Neuron (in vitro differentiated cells): ENCODE measurements around the gene LETMD1.
"Not testable (repeated sequence)": the region's sequence is repeated elsewhere in the genome, so short reads cannot be mapped to it uniquely, and the experiment has no call there.

ENCODE experiments used
- H2AFZ ChIP-seq: one replicate; pipeline ENCODE4 v1.6.1; 2013; ENCODE audit warnings: low read depth, mild to moderate bottlenecking, inconsistent platforms, low read length, moderate library complexity
- H3K27me3 ChIP-seq: one replicate; pipeline ENCODE4 v1.6.1; 2013; ENCODE audit warnings: low read length; ENCODE audit not compliant: insufficient read depth
- H3K36me3 ChIP-seq: one replicate; pipeline ENCODE4 v1.6.1; 2013; ENCODE audit warnings: low read length; ENCODE audit not compliant: insufficient read depth
- H3K4me1 ChIP-seq: one replicate; pipeline ENCODE4 v1.6.1; 2013; ENCODE audit warnings: low read length; ENCODE audit not compliant: insufficient read depth
- H3K4me3 ChIP-seq: 2 replicates; pipeline ENCODE4 v1.5.1; 2013; ENCODE audit warnings: mild to moderate bottlenecking, low read length, moderate library complexity
- H3K9me3 ChIP-seq: one replicate; pipeline ENCODE4 v1.6.1; 2013; ENCODE audit warnings: low read length

LETMD1 gene

GRCh38 chr12:51047655-51048540 is at the start of gene LETMD1:
Gene LETMD1 (plus strand): TSS chr12:51048327. CDS start chr12:51048357, 30 bp downstream.
- Histone ChIP-seq H3K4me3 (peak within 1 kb of the TSS; percentile 49), H2AFZ (no peak within 1 kb of the TSS), H3K4me1 (no peaks in the 10 kb centered on the region), H3K9me3 (no peaks in the 10 kb centered on the region), H3K27me3 (no peaks in the 10 kb centered on the region), H3K36me3 (no peaks in the 10 kb centered on the region)

GRCh38 chr12:50999093-50999492 is 49.0 kb upstream of the LETMD1 start:
- no peaks in the 10 kb centered on the region for H3K4me1 ChIP-seq
- H2AFZ ChIP-seq: no peak overlapping the region
- H3K27me3 ChIP-seq: no peaks in the 10 kb centered on the region
- H3K36me3 ChIP-seq: peaks cover 51% of the 10 kb centered on the region
- no peak overlapping the region for H3K4me3 ChIP-seq
- no peaks in the 10 kb centered on the region for H3K9me3 ChIP-seq

GRCh38 chr12:51000245-51000644 is 47.9 kb upstream of the LETMD1 start:
- H3K36me3 ChIP-seq: peaks cover 54% of the 10 kb centered on the region
- no peaks in the 10 kb centered on the region for H3K4me1 ChIP-seq
- no peak overlapping the region for H3K4me3 ChIP-seq
- H3K27me3 ChIP-seq: no peaks in the 10 kb centered on the region
- no peaks in the 10 kb centered on the region for H3K9me3 ChIP-seq
- no peak overlapping the region for H2AFZ ChIP-seq

GRCh38 chr12:51001799-51002198 is 46.3 kb upstream of the LETMD1 start:
- Histone ChIP-seq H3K4me3 (no peak overlapping the region), H3K27me3 (no peaks in the 10 kb centered on the region), H3K9me3 (no peaks in the 10 kb centered on the region), H3K36me3 (peaks cover 52% of the 10 kb centered on the region), H2AFZ (no peak overlapping the region), H3K4me1 (no peaks in the 10 kb centered on the region)

GRCh38 chr12:51004504-51004903 is 43.6 kb upstream of the LETMD1 start:
- no peaks in the 10 kb centered on the region for H3K27me3 ChIP-seq
- no peak overlapping the region for H3K4me3 ChIP-seq
- H3K4me1 ChIP-seq: no peaks in the 10 kb centered on the region
- H3K36me3 ChIP-seq: peaks cover 41% of the 10 kb centered on the region
- H2AFZ ChIP-seq: no peak overlapping the region
- no peaks in the 10 kb centered on the region for H3K9me3 ChIP-seq

GRCh38 chr12:51005030-51005429 is 43.1 kb upstream of the LETMD1 start:
- no peak overlapping the region for H3K4me3 ChIP-seq
- H2AFZ ChIP-seq: no peak overlapping the region
- H3K4me1 ChIP-seq: no peaks in the 10 kb centered on the region
- H3K27me3 ChIP-seq: no peaks in the 10 kb centered on the region
- peaks cover 39% of the 10 kb centered on the region for H3K36me3 ChIP-seq
- no peaks in the 10 kb centered on the region for H3K9me3 ChIP-seq

GRCh38 chr12:51005671-51006070 is 42.5 kb upstream of the LETMD1 start:
- no peaks in the 10 kb centered on the region for H3K4me1 ChIP-seq
- H3K36me3 ChIP-seq: peaks cover 33% of the 10 kb centered on the region
- no peaks in the 10 kb centered on the region for H3K27me3 ChIP-seq
- H2AFZ ChIP-seq: no peak overlapping the region
- no peaks in the 10 kb centered on the region for H3K9me3 ChIP-seq
- H3K4me3 ChIP-seq: no peak overlapping the region

GRCh38 chr12:51008329-51009055 is 39.6 kb upstream of the LETMD1 start:
- Histone ChIP-seq H3K36me3 (peaks cover 21% of the 10 kb centered on the region), H3K4me1 (peaks cover 2% of the 10 kb centered on the region), H2AFZ (no peak overlapping the region), H3K27me3 (no peaks in the 10 kb centered on the region), H3K9me3 (no peaks in the 10 kb centered on the region), H3K4me3 (no peak overlapping the region)

GRCh38 chr12:51009056-51009440 is 39.1 kb upstream of the LETMD1 start:
- Histone ChIP-seq H2AFZ (no peak overlapping the region), H3K27me3 (no peaks in the 10 kb centered on the region), H3K9me3 (no peaks in the 10 kb centered on the region)

GRCh38 chr12:51011955-51012354 is 36.2 kb upstream of the LETMD1 start:
- no peak overlapping the region for H3K4me3 ChIP-seq

More at GRCh38 chr12:51009056-51009440, 39.1 kb upstream of the LETMD1 start:
- Histone ChIP-seq H3K36me3 (peaks cover 21% of the 10 kb centered on the region), H3K4me1 (peaks cover 2% of the 10 kb centered on the region), H3K4me3 (no peak overlapping the region)

GRCh38 chr12:51012570-51013236 is 35.4 kb upstream of the LETMD1 start:
- Histone ChIP-seq H3K36me3 (peaks cover 2% of the 10 kb centered on the region), H3K4me1 (peaks cover 2% of the 10 kb centered on the region), H3K9me3 (no peaks in the 10 kb centered on the region), H2AFZ (no peak overlapping the region), H3K27me3 (no peaks in the 10 kb centered on the region), H3K4me3 (no peak overlapping the region)

More at GRCh38 chr12:51011955-51012354, 36.2 kb upstream of the LETMD1 start:
- H3K27me3 ChIP-seq: no peaks in the 10 kb centered on the region
- peaks cover 2% of the 10 kb centered on the region for H3K4me1 ChIP-seq
- H2AFZ ChIP-seq: no peak overlapping the region
- H3K9me3 ChIP-seq: no peaks in the 10 kb centered on the region
- peaks cover 2% of the 10 kb centered on the region for H3K36me3 ChIP-seq

GRCh38 chr12:51013441-51013840 is 34.7 kb upstream of the LETMD1 start:
- no peaks in the 10 kb centered on the region for H3K36me3 ChIP-seq
- no peak overlapping the region for H2AFZ ChIP-seq
- no peak overlapping the region for H3K4me3 ChIP-seq
- H3K27me3 ChIP-seq: no peaks in the 10 kb centered on the region
- no peaks in the 10 kb centered on the region for H3K9me3 ChIP-seq
- H3K4me1 ChIP-seq: peaks cover 2% of the 10 kb centered on the region

- H3K36me3 ChIP-seq, H2AFZ ChIP-seq, H3K27me3 ChIP-seq, H3K9me3 ChIP-seq, H3K4me1 ChIP-seq, H3K4me3 ChIP-seq: not testable (repeated sequence)
Measured at GRCh38 chr12:51014467-51014866, 33.7 kb upstream of the LETMD1 start.
